Central memory CD4-positive, alpha-beta T cell (primary cell): ENCODE results near the gene LMF1.

ENCODE experiments used
- DNase-seq: peaks from one replicate; pipeline ENCODE4 v3.0.0; 2022

Gene LMF1

DNA sequence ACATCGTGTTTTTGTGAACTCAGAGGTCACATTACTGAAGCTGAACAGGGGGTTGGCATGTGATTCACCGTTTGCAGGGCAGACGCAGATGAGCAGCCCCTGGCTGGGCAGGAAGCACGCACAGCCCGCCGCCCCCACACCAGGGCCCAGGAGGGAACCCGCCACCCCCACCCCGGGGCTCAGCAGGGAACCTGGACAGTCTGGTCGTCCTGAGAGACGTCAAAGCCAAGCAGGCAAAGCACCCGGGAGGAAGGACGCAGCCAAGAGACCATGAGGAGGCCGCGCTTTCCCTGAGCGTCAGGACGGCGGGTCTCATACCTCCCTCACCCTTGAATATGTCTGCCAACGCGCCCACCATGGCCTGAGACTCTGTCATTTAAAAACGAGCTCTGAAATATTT lies 60.6 kb downstream of the LMF1 start:
- no peak for DNase-seq

DNA sequence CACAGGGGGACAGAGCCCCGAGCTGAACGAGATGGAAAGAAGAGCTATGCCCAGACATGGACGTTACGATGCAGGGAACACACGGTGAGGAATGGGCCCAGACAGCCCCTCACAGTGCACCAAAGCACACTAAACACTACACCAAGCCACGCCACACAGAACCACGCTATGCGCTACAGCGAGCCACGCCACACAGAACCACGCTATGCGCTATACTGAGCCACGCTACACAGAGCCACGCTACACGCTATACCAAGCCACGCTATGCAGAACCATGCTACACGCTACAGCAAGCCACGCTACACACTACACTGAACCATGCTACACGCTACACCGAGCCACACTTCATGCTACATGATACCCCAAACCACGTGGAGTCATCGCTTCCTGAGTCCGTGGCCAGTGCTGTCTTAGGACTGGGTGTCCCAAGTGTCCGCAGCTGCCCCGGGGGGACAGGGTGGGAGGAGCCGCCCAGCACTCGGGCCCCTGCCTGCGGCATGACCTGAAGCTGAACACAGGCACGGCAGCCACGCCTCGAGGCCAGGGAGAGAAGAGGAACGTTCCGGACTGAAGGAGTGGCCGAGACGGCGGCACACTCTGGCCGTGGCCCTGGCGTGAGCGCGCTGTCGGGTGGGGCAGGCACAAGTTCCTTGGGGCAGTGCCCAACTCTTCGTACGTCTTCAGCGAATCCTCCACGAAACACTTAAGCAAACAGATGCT lies 61.3 kb downstream of the LMF1 start:
- no peak for DNase-seq

DNA sequence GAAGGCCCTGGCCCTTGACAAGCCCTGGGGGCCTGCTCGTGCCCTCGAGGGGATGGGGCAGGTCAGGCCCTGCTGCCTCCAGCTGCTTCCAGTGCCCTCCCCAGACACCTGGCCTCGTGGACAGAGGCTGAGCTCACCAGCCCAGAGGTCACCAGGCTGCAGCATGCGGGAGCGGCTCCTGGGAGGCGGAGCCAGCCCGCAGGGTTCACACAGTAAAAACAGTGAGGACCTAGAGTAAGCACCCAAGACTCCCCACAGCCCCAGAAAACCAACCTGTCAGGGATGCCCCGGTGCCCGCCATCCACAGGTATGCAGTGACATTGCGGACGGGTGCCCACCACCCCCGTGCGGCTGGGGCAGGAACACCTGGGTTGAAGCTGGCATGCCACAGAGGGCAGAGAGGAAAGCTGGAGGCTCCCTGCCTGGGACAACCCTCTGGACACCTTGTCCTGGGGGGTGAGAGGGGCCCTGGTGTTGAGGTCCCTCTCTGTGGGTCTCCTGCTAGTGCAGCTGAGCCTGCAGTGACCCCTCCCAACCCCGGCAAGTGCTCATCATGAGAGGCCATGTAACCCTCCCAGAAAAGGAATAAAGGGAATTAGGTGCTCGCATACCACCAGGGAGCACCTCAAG lies 62.1 kb downstream of the LMF1 start:
- DNase-seq, result no peak

DNA sequence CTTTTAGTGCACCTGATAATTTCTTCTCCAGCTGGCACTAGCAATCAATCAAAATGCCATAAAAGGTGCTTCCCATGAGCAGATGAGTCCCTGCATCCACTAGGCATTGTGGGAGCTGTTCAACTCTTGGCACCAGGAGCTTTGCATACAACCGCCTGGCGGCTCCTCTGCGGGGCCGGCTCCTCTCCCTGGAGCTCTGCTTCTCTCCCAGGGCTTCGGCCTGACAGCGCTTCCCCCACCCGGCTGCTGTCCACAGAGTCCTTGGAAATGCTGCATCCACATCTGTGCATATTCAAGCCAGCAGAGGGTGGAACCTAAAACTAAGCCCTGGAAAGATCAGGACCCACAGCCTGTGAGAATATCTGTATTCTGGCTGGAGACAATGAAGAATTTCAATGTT lies 62.9 kb downstream of the LMF1 start:
- no peak for DNase-seq

DNA sequence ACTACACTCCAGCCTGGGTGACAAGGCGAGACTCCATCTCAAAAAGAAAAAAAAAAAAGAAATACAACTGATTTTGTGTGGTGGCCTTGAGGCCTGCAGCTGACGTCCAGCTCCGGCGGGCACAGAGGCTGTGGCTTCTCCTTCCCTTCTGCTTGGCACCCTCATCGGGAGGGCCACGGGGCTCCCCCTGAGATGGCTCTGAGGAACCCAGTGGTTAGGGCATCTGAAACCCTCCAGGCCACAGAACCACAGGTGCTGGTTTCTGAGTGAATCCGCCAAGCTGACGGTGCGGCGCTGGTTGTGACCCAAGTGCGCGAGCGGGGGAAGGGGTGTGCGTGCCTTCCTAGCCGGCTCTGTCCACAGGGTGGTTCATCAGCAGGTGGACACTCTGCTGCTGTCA lies 63.4 kb downstream of the LMF1 start:
- no peak for DNase-seq

DNA sequence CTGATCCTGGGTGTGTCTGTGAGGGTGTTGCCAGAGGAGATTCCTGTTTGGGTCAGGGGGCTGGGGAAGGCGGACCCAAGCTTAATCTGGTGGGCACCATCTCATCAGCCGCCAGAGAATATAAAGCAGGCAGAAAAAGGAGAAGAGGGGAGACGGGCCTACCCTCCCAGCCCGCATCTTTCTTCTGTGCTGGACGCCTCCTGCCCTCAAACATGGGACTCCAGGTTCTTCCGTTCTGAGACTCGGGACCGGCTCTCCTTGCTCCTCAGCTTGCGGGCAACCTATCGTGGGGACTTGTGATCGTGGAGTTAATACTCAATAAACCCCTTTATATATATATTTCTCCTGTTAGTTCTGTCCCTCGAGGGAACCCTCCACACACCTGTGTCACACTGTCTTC lies 64.5 kb downstream of the LMF1 start:
- no peak for DNase-seq

DNA sequence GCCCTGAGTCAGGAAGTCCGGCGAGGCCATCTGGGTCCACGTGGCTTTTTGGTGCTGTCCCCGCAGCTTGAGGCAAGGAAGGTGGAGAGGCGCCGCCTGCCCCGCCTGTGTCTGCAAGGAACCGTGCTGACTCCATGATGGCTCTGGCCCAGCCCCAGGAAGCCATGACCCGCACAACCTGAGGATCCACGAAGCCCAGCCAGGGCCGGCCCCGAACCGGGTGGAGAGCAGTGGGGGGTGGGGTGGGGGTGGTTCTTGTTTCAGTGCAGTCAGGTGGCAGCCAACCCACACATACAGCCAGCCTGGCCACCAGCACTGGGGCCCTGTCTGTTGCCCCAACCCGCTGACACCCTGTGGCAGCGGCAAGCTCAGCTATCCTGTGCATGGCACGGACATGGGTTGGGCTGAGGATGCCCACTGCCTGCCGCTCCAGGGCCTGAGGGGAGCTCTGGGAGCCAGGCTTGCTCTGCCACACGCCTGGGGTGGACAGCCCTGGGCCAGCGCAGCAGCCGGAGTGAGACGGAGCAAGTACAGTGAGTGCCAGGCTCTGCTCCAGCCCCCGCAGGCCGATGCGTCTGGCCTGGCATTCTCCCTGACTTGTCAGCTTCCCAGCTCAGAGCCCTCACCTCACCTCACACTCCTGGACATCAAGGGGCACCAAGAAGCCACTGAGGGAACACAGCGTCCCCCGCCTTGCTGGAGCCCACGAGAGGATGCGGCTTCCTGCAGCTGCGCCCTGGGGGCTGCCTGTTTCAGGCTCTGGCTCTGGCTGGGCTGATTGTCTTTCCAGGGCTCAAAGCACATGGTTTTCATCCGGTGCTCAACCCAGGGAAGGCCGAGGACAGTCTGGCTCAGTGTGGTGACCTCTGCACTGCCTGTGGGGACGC lies 68.8 kb downstream of the LMF1 start:
- no peak for DNase-seq

DNA sequence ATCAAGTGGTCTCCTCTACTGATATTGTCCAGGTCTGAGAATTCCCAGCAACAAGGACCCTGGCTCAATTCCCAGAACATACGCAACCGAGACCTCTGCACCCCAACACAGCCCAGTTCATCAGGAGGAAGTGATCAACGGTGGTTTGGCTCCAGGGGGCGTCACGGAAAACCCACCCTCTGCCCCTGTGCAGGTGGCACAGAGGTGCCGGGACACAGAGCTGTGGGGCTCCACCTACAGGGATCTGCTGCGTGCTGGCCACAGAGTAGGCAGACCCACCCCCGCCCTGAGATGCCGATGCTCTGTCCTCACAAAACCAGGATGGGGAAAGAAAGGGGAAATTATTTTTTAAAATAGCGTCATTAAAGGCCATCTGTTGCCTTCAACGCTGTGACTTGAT lies 69.6 kb downstream of the LMF1 start:
- DNase-seq, result no peak

DNA sequence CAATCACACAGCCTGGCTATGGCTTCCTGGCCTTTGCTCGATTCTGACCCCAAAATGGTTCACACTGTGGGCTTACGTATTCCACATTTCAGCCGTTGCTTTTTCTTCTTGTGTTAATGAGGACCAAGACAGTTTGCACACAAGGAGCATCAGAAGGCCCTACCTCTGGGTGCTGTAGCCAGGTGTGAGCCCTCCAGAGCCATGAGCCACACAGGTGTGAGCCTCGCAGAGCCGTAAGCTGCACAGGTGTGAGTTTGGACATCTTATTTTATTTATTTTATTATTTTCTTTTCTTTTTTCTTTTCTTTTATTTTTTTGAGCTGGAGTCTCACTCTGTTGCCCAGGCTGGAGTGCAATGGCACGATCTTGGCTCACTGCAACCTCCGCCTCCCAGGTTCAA lies 70.6 kb downstream of the LMF1 start:
- DNase-seq, result no peak

DNA sequence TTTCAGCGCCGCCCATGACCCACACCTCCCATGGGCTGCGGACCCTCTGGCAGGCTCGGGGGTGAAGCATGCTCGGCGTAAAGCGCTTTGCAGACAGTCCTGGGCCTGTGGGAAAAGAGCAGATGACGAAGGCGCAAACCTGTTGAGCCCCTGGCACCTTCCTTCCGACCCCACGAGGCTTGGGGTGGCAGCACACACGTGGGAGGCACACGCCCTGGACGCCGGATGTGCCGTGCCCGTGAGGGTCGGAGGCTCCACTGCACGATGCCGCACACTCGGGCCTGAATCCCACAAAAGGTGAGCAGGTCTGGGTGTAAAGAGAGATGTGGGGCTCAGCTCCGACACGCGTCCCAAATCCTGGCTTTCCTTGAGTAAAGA lies 71.1 kb downstream of the LMF1 start:
- DNase-seq, result no peak

DNA sequence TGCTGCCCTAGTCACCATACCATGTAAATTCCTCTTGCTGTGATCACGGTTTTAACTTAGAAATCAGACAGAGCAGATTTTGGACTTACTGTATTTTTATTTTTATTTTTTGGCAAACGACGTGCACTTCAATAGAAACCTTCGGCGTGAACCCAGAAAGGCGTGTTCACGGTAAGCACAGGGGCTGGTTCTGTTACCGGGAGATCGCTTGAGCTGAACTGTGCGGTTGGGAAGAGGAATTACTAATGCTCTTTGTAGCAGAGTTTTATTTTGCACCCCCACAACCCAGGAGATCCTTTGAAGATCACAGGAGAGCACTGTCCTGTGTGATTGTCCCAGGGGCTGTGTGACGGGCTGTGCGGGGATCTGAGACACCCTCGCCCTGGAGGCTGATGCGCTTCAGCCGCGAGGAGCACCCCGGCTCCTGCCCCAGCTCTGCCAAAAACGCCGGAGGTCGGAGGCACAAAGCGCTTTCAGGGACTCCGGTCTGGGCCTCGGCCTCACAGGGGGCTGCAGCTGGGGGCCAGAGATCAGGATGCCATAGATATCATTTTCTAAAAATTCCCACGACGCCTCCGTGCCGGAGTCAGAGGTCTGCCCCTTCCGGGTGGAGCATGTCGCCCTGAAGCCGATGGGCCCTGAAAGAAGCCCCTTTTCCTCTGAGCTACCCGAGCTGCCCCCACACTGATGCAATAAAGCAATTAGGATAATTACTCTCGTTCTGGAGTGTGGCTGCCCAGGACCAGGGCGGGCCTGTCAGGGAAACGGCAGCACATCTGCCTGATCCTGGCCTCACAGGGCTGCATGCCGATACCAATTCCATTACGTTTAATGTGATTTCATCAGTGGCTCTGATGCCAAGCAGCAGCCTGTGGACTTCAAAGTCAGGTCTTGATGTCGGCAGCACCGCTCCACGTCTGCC lies 71.8 kb downstream of the LMF1 start:
- DNase-seq, result no peak

DNA sequence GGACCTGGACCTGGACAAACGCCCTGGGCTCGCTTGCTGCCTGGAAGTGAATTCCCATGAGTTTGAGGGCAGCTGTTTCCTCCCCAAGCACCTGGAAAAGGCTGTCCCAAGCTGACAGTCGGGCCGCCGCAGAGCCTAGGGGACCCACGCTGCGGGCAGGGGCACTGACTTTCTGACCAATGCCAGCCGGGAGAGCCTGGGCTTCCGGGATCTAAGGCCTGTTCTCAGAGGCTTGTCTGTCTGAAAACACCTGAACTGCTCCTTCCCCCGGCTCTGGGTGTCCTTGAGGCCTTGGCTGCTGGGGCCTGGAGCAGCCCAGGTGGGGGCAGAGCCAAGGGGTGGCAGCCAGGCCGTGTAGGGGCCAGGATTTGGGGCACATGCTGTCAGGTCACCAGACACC lies 72.6 kb downstream of the LMF1 start:
- no peak for DNase-seq

DNA sequence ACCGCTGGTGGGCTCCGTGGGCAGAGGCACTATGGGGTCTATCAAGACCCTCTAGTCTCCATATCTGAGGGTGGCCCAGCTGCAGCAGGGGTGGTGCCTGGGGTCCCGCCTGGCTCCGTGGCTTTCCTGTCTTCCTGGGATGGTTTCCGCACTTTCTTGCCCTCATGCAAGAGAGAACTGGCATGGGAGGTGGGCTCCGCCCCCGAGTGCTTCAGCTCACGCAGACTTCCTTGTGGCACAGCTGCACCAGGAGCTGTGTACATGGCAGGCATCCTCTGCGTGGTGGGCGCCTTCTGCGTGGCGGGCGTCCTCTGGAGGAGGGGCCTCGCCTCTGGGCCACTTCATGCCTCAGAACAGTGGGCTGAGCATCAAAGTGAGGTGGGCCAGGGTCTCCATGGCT lies 73.1 kb downstream of the LMF1 start:
- DNase-seq, result no peak

DNA sequence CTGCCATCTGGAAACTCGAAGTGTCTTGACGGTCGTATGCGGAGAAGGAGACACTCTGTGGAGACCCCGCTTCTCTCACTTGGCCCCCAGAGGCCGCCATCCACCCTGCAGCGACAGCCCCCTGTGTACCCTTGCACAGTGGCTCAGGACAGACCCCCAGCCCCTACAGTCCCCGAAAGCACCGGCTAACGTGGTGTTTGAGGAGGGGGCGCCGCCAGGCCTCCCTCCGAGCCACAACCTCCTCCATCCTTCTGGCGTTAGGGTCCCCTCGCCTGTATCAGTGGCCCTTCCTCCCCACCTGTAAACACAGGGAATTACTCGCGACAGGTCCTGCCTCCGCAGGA lies 73.6 kb downstream of the LMF1 start:
- no peak for DNase-seq

DNA sequence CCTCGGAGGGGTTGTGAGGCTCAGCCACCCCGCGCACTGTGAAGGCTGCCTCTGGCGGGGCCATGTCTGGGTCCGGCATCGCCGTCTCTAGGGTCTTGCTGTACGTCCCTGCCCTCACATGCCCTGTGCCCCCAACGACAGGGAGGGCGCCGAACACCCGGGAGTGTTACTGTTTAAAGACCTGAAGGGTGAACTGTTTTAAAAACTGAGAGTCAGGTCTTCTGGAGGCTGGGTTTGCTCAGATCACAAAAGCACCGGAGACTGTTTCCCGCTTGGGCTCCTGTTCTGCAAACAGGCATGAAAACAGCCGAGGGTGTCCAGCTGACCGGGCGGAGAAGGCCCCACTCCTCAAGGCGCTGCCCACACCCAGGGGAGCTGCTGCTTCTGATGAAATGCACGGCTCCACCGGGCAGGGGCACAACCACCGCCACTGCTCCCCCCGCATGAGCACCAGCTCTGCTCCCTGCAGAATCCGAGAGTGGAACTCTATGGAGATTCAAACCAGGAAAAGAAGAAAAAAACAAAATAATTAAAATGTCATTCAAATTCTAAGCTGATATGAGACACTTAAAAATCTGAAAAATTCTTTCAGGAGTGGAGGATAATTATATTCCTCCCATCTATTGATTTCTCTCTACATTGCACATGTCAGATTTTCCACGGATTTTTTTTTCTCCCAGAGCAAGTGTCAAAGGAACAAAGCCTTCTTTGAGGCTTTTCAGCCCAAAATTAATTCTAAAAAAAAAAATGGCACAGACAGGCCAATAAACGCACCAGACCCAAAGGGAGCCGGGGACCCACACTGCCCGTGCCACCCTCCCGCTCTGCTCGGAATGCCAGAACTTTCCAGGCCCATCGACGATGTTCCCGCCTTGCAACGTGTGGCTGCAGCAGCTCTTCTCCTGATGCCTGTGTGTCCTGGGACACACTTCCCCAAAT lies 74.3 kb downstream of the LMF1 start:
- DNase-seq, result no peak

DNA sequence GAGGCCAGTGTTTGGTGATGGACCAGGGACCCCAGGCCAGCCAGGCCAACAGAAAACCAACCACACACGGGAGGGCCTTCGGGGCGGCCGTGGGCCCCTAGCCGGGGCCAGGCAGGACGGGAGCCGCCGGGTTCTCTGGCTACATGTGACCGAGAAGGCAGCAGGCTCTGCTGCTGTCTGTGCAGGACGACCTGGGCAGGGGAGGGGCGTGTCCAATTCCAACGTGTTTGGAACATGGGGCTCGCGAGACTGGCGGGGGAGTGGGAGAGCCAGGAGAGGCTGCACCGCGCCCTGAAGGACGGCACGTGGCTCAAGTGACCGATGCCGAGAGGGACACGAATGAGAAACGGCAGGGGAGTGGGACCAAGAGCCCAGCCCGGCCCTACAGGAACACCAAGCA lies 75.4 kb downstream of the LMF1 start:
- DNase-seq, result no peak

DNA sequence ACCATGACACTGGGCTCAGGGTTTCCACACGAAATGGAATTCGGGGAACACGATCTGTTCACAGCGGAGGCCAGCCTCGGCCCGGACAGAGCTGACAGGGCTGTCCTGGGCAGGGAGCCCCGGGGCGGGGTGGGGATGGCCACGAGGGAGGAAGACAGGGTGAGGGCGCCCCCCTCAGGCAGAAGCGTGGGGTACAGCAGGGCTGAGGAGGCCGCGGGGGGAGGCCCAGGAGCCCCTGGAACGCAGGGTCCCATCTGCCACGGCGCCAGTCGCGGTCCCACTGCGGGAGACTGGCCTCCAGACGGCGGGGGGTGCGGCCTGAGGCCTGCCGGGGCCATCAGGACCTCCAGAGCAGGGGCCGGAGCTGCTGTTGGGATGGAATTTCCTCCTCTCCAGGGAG lies 75.9 kb downstream of the LMF1 start:
- DNase-seq, result no peak

DNA sequence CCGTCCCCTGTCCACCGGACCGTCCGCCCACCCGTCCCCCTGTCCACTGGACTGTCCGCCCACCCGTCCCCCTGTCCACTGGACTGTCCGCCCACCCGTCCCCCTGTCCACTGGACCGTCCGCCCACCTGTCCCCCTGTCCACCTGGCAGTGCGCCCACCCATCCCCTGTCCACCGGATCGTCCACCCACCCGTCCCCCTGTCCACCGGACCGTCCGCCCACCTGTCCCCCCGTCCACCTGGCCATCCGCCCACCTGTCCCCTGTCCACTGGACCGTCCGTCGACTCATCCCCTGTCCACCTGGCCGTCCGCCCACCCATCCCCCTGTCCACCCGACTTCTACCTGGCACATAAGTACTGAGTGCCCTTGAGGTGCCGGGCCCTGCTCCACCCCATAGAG lies 76.6 kb downstream of the LMF1 start:
- DNase-seq, result no peak

DNA sequence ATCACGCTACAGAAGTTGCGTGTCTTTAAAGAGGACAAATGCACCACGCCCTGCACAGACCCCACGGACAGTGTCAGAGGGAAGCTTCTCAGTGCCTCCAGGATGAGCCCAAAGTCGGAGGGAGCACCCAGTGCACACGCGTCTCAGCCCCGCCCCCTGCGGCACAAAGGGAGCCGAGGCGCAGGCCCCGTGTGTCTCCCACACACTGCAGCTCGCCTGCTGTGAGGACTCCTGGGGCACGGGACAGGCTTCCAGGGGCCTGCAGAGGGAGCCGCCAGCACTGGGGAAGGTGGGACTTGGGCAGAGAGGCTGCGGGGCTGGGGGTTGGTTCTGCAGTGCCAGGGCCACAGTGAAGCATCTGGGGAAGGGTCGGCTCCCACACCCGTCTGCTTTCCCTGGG lies 77.4 kb downstream of the LMF1 start:
- DNase-seq, result no peak

DNA sequence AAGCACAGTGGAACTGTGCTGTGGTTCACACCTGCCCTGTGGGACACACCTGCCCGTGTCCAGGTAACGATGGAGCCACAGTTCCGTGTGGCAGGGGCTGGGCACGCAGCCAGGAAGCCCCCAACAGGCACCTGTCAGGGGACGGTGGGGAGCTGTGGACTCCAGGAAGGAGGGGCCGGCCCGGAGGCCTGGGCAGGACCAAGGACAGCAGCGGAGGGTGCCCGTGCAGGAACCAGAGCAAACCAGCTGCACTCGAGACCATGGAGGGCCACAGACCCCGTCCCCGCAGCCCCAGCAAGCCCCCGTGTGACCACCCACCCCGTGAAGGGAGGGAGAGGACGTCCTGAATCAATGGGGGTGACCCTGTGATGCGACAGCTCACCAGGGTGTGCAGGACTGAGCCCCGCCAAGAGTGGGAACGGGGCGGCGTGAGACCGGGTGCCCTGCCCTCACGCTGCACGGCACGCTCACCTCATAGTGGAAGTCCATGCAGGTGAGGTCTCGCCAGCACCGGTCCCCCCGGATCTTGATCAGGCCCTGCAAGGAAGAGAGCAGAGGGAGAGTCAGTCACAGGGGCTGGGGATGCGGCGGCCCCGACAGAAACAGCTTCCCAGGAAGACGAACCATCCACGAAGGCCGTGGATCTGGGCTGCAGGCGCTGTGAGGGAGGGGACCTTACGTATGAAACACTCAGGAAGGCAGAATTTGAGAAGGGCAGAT lies 78.1 kb downstream of the LMF1 start:
- no peak for DNase-seq

DNA sequence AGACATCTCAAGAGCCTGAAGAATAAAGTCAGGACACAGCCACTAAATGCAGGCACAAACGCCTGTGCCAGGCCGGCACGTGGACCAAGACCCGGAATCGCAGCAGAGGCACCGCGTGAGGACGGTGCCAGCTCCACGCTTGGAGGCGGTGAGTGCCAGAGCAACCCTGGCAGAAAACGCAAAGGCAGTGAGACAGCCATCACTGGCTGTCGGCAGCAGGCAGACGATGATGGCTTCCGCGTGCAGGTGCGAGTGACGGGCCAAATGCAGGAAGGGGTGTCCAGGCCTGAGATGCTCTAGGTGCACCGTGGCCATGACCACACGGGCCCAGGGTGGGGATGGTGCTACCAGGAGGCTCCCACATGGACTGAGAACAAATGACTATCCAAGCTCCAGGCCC lies 78.8 kb downstream of the LMF1 start:
- no peak for DNase-seq
